IMR-90 (cell line): Measurements from ENCODE around the gene KCTD12. TPM values are rescaled to one million over a fixed set of nuclear protein-coding genes. Genes with fewer than 3 reads are reported as not detected.

Experiments used
- ATAC-seq: fragments of 200-7000 bp; cut with Tn5 transposase; 2 replicates; pipeline ENCODE4 v1.9.1; 2020; ENCODE audit warnings: low read depth, mild to moderate bottlenecking, moderate library complexity
- Bru-seq: library from RNA; stranded (reverse); fragments of 400-500 nt; gene quantifications from one replicate; lab custom pipeline; 2021; lab: Mats Ljungman, UMichigan
- BruChase-seq, 2 experiments: library from RNA; stranded (reverse); fragments of 400-500 nt; gene quantifications; one replicate each; lab custom pipeline; 2021; lab: Mats Ljungman, UMichigan
- BruUV-seq: library from RNA; stranded (reverse); fragments of 400-500 nt; replicated peaks from 2 replicates; lab custom pipeline; 2021; lab: Mats Ljungman, UMichigan
- CTCF ChIA-PET: fragments of 300-600 bp; formaldehyde crosslinking; extraction: SDS; loops from one replicate; lab custom pipeline; 2021; ENCODE audit warnings: antibody characterized with exemption; lab: Yijun Ruan, JAX
- POLR2A ChIA-PET: fragments of 300-600 bp; sonication (Branson Sonifier 250); formaldehyde crosslinking; loops from one replicate; lab custom pipeline; 2022; ENCODE audit warnings: antibody characterized with exemption; ENCODE audit not compliant: unreplicated experiment; lab: Charles Lee
- DNase-seq: peaks from one replicate; pipeline ENCODE4 v3.0.0; 2013
- H2AFZ ChIP-seq: replicated peaks from 2 replicates; pipeline ENCODE3; 2013; ENCODE audit warnings: low read length, mild to moderate bottlenecking; ENCODE audit not compliant: poor library complexity
- H2AK5ac ChIP-seq: 2 replicates; pipeline ENCODE4 v1.6.1; 2013; ENCODE audit warnings: low read depth, low read length, inconsistent platforms
- H2AK9ac ChIP-seq: replicated peaks from 2 replicates; pipeline ENCODE3; 2013; ENCODE audit warnings: mild to moderate bottlenecking, low read depth, low read length, moderate library complexity; ENCODE audit not compliant: poor library complexity
- H2BK120ac ChIP-seq: 2 replicates; pipeline ENCODE4 v1.6.1; 2013; ENCODE audit warnings: low read depth, low read length, inconsistent platforms
- H2BK15ac ChIP-seq: 3 replicates; pipeline ENCODE4 v1.6.1; 2013; ENCODE audit warnings: low read depth, low read length, inconsistent platforms
- H2BK20ac ChIP-seq: 2 replicates; pipeline ENCODE4 v1.6.1; 2013; ENCODE audit warnings: low read depth, mild to moderate bottlenecking, inconsistent platforms, low read length, moderate library complexity
- H2BK5ac ChIP-seq: 2 replicates; pipeline ENCODE4 v1.6.1; 2013; ENCODE audit warnings: mild to moderate bottlenecking, low read depth, low read length, inconsistent platforms; ENCODE audit not compliant: poor library complexity, severe bottlenecking
- H3K14ac ChIP-seq: replicated peaks from 2 replicates; pipeline ENCODE4 v1.6.1; 2013; ENCODE audit warnings: low read depth, low read length, inconsistent platforms
- H3K18ac ChIP-seq: 2 replicates; pipeline ENCODE4 v1.6.1; 2013; ENCODE audit warnings: low read depth, low read length, control low read depth
- H3K23ac ChIP-seq: 2 replicates; pipeline ENCODE4 v1.6.1; 2013; ENCODE audit warnings: low read depth, low read length, inconsistent platforms
- H3K27ac ChIP-seq: 2 replicates; pipeline ENCODE4 v1.5.1; 2013; ENCODE audit warnings: mild to moderate bottlenecking, control low read depth, low read length; ENCODE audit not compliant: insufficient read depth
- H3K27me3 ChIP-seq: 2 replicates; pipeline ENCODE4 v1.6.1; 2013; ENCODE audit warnings: low read length; ENCODE audit not compliant: control insufficient read depth, insufficient read depth
- H3K36me3 ChIP-seq: 2 replicates; pipeline ENCODE4 v1.6.1; 2013; ENCODE audit warnings: low read length, mixed read lengths; ENCODE audit not compliant: control insufficient read depth, insufficient read depth
- H3K4ac ChIP-seq: 2 replicates; pipeline ENCODE4 v1.6.1; 2013; ENCODE audit warnings: low read depth, low read length, inconsistent platforms
- H3K4me1 ChIP-seq: 2 replicates; pipeline ENCODE4 v1.6.1; 2013; ENCODE audit warnings: low read length, mixed read lengths; ENCODE audit not compliant: control insufficient read depth, insufficient read depth
- H3K4me2 ChIP-seq: 2 replicates; pipeline ENCODE4 v1.6.1; 2013; ENCODE audit warnings: low read depth, mild to moderate bottlenecking, control low read depth, low read length, moderate library complexity
- H3K4me3 ChIP-seq: 2 replicates; pipeline ENCODE4 v1.5.1; 2013; ENCODE audit warnings: low read depth, mild to moderate bottlenecking, control low read depth, low read length, moderate library complexity; ENCODE audit not compliant: insufficient read depth
- H3K56ac ChIP-seq: 2 replicates; pipeline ENCODE4 v1.6.1; 2013; ENCODE audit warnings: low read length, inconsistent platforms; ENCODE audit not compliant: insufficient read depth; ENCODE audit errors: extremely low read depth
- H3K79me1 ChIP-seq, 2 experiments: 2 replicates each; pipeline ENCODE4 v1.6.1; 2013; ENCODE audit warnings: low read length in 2 of 2, inconsistent platforms in 1 of 2, low read depth in 1 of 2
- H3K9ac ChIP-seq: 2 replicates; pipeline ENCODE4 v1.6.1; 2013; ENCODE audit warnings: low read depth, low read length, control low read depth
- H3K9me1 ChIP-seq: 2 replicates; pipeline ENCODE4 v1.6.1; 2013; ENCODE audit warnings: low read length, inconsistent platforms; ENCODE audit not compliant: insufficient read depth
- H3K9me3 ChIP-seq: 2 replicates; pipeline ENCODE4 v1.6.1; 2013; ENCODE audit warnings: low read length; ENCODE audit not compliant: control insufficient read depth, insufficient read depth
- H4K20me1 ChIP-seq: 2 replicates; pipeline ENCODE4 v1.6.1; 2013; ENCODE audit warnings: low read length, inconsistent platforms; ENCODE audit not compliant: insufficient read depth
- H4K5ac ChIP-seq: 2 replicates; pipeline ENCODE4 v1.6.1; 2013; ENCODE audit warnings: mild to moderate bottlenecking, low read depth, low read length, control low read depth
- H4K8ac ChIP-seq, 2 experiments: 2 replicates each; pipeline ENCODE4 v1.6.1; 2013; ENCODE audit warnings: low read depth in 2 of 2, low read length in 2 of 2, control low read depth in 1 of 2, inconsistent platforms in 1 of 2
- H4K91ac ChIP-seq: 2 replicates; pipeline ENCODE4 v1.6.1; 2013; ENCODE audit warnings: low read depth, low read length, inconsistent platforms; ENCODE audit not compliant: insufficient read depth
- CEBPB ChIP-seq: IDR thresholded peaks from 2 replicates; pipeline ENCODE4 v1.6.1; 2012; ENCODE audit warnings: low read depth, low read length, improper control_type of control experiment
- CHD1 ChIP-seq: IDR thresholded peaks from 2 replicates; pipeline ENCODE4 v1.6.1; 2012; ENCODE audit warnings: low read depth, low read length, improper control_type of control experiment
- MAFK ChIP-seq: IDR thresholded peaks from 2 replicates; pipeline ENCODE4 v1.6.1; 2012; ENCODE audit warnings: low read depth, low read length, improper control_type of control experiment
- MAZ ChIP-seq: IDR thresholded peaks from 2 replicates; pipeline ENCODE4 v1.6.1; 2012; ENCODE audit warnings: low read depth, mild to moderate bottlenecking, low read length, improper control_type of control experiment, moderate library complexity, borderline replicate concordance
- RAD21 ChIP-seq: IDR thresholded peaks from 2 replicates; pipeline ENCODE4 v1.6.1; 2012; ENCODE audit warnings: low read length, improper control_type of control experiment
- RFX5 ChIP-seq: IDR thresholded peaks from 2 replicates; pipeline ENCODE4 v1.8.0; 2012; ENCODE audit warnings: low read depth, mild to moderate bottlenecking, low read length, moderate library complexity
- WGBS, 2 experiments: methylation state at CpG; one replicate each; pipeline versions ENCODE4 v1.1.5 to v1.1.7; 2013; ENCODE audit warnings: missing lambda C conversion rate in 2 of 2; ENCODE audit not compliant: insufficient read length in 1 of 2; ENCODE audit errors: extremely low coverage in 2 of 2; 5-methylcytosine and 5-hydroxymethylcytosine counted together
- dilution Hi-C: fragments of 300-500 bp; cut with HindIII; formaldehyde crosslinking; loops from one replicate; pipeline ENCODE4 v1.14.3; 2018; ENCODE audit warnings: low sequenced_read_pairs; ENCODE audit not compliant: unreplicated experiment
- in situ Hi-C: fragments of 300-500 bp; cut with MboI; formaldehyde crosslinking; loops from 3 replicates; pipeline ENCODE4 v1.14.3; 2019; ENCODE audit warnings: low sequenced_read_pairs, inconsistent platforms, mixed read lengths
- intact Hi-C: fragments of 100-400 bp; cut with micrococcal nuclease; formaldehyde crosslinking; loops from 2 replicates; pipeline ENCODE4 v1.10.0; 2022
- long read RNA-seq: library from polyadenylated mRNA; unstranded; transcript quantifications from one replicate; pipeline ENCODE4 v2.0.0, GENCODE V29; 2021; ENCODE audit not compliant: unreplicated experiment
- polyA plus RNA-seq, 3 experiments: library from polyadenylated mRNA; depleted of rRNA; stranded (reverse); fragments of >200 nt; gene quantifications; 2 replicates each; pipeline ENCODE4 v1.2.3, GENCODE V29; 2012; ENCODE audit warnings: low replicate concordance in 1 of 3
- total RNA-seq: library from RNA; depleted of rRNA; stranded (reverse); fragments of >200 nt; gene quantifications from 2 replicates; pipeline ENCODE4 v1.2.3, GENCODE V29; 2012; rRNA removed
- TF ChIP-seq, protein P1 (sequence below): conservative IDR thresholded peaks from 2 replicates; pipeline ENCODE4 v1.5.1; 2012; ENCODE audit warnings: mild to moderate bottlenecking, low read depth, low read length, improper control_type of control experiment

KCTD12 gene
- 1.8 and 3.9 TPM in 2 replicates for total RNA-seq
- polyA plus RNA-seq (2012; rRNA removed): 1.4 and 1.9 TPM in 2 replicates
- 0.53 and 0.85 TPM in 2 replicates for polyA plus RNA-seq (2012; cell fraction: cytosol; rRNA removed)
- 0.48 and 0.55 TPM in 2 replicates for polyA plus RNA-seq (2012; cell fraction: nucleus; rRNA removed; ENCODE audit: low replicate concordance)
- percentile 62 among the genes with signal in this experiment for Bru-seq, nascent RNA
- percentile 99 among the genes with signal in this experiment for BruChase-seq, experiment 1, labeled RNA remaining after a 6-hour chase
- percentile 96 among the genes with signal in this experiment for BruChase-seq, experiment 2, labeled RNA remaining after a 2-hour chase
- long read RNA-seq, full-length matches to known transcripts: 9 of 9 reads
- long read RNA-seq, partial matches to known transcripts: 0 of 9 reads
- long read RNA-seq, other reads (novel, unspliced or antisense): 0 of 9 reads

DNA sequence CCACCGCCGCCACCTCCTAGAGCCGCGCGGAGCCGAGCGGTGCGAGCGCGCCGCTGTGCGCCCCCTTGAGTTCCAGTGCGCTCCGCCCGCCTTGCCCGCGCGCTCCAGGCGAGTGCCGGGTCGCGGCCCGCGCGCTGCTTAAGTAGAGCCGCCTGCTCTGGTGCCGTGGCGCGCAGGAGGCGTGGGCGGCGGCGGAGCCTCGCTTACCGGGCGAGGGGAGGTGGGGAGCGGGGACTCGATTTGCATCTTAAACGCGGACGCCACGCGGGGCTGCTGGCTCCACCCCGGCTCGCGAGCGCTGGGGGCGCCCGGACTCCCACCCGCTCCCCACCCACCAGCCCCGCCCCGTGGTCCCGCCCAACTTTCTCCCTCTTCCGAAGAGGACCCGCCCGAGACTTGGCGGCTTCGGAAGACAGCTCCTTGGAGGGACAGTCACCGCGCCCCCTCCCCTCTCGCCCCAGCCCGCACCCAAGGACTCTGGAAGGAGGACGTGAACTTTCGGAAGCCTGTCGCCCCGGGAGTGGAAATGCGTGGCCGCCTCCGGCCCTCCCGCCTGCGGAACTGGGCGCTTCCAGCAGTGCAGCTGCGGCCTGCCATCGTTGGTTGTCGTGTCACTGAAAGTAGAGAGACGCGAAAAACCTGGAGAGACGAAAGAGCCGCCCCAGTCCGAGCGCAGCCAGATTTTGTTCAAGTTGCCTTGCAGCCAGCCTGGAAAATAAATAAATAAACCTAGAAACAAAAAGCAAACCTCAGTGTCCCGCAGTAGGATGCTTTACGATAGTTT lies at the start of gene KCTD12:
Gene KCTD12, minus strand, starts transcription at position 114 of the 784 bp plus-strand sequence. CDS start 257 bp downstream, outside the sequence.
- Histone ChIP-seq H3K9me1 (no peaks in the 10 kb centered on the region), H2AFZ (peak within 1 kb of the TSS; percentile 93), H3K14ac (no peak within 1 kb of the TSS), H3K27me3 (no peaks in the 10 kb centered on the region), H2BK5ac (no peak within 1 kb of the TSS), H3K9ac (peak within 1 kb of the TSS; percentile 60), H2AK9ac (peak within 1 kb of the TSS; percentile 67), H3K9me3 (no peaks in the 10 kb centered on the region), H4K20me1 (no peaks in the 10 kb centered on the region), H3K4me2 (peak within 1 kb of the TSS; percentile 86), H4K5ac (no peak within 1 kb of the TSS), H3K4me3 (peak within 1 kb of the TSS; percentile 67), H4K91ac (no peak within 1 kb of the TSS; the same call in 1 of the 2 replicates), H3K23ac (0 out of 2 replicates have a peak within 1 kb of the TSS, but pooled peaks have one; percentile 38), H2BK20ac (no peak within 1 kb of the TSS), H3K4me1 (peaks cover 4% of the 10 kb centered on the region; the same call in 1 of the 2 replicates), H4K8ac (peak within 1 kb of the TSS; percentile 59 to 73; a peak in 2 of 4 replicates), H2BK15ac (no peak within 1 kb of the TSS), H3K18ac (peak within 1 kb of the TSS; percentile 33; the same call in 1 of the 2 replicates), H2AK5ac (no peak within 1 kb of the TSS), H3K4ac (peak within 1 kb of the TSS; percentile 12; the same call in 1 of the 2 replicates), H3K79me1 (no peaks in the 10 kb centered on the region; a peak in 1 of 4 replicates), H3K36me3 (no peaks in the 10 kb centered on the region), H2BK120ac (peak within 1 kb of the TSS; percentile 39), H3K27ac (peak within 1 kb of the TSS; percentile 69), H3K56ac (no peak within 1 kb of the TSS)
- ChIA-PET CTCF (interaction anchor here (0.7 to 2.3 kb wide), 5 partner anchors 90 to 468 kb away, joined by 4 to 19 read pairs (median 6); no protein-coding TSS in a partner anchor), POLR2A (no interaction called here)
- dilution Hi-C loops (no loop called here), intact Hi-C loops (loop anchor here (1.0 to 5.0 kb wide), 4 partner anchors 96 to 1199 kb away; no protein-coding TSS in a partner anchor), in situ Hi-C loops (no loop called here)
- 0 out of 2 replicates have a peak, but pooled peaks have one; percentile 12 for TF ChIP-seq RAD21
- TF ChIP-seq, protein P1, sequence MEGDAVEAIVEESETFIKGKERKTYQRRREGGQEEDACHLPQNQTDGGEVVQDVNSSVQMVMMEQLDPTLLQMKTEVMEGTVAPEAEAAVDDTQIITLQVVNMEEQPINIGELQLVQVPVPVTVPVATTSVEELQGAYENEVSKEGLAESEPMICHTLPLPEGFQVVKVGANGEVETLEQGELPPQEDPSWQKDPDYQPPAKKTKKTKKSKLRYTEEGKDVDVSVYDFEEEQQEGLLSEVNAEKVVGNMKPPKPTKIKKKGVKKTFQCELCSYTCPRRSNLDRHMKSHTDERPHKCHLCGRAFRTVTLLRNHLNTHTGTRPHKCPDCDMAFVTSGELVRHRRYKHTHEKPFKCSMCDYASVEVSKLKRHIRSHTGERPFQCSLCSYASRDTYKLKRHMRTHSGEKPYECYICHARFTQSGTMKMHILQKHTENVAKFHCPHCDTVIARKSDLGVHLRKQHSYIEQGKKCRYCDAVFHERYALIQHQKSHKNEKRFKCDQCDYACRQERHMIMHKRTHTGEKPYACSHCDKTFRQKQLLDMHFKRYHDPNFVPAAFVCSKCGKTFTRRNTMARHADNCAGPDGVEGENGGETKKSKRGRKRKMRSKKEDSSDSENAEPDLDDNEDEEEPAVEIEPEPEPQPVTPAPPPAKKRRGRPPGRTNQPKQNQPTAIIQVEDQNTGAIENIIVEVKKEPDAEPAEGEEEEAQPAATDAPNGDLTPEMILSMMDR: peak; percentile 41
- no peak for TF ChIP-seq MAFK
- no peak for TF ChIP-seq RFX5
- peak; percentile 50; the same call in 1 of the 2 replicates for TF ChIP-seq MAZ
- TF ChIP-seq CEBPB: no peak
- TF ChIP-seq CHD1: no peak
- 0% methylated on average over 19 of the region's 83 CpGs; no CpG with 5 or more reads in 1 of the 2 experiments for WGBS, 2 experiments
- ATAC-seq: peak; percentile 82
- no TSS peak for BruUV-seq
- peak; percentile 73 for DNase-seq
